Measurements from ENCODE around the gene SDHC.
A peak's percentile ranks its signal among the peaks of the same experiment; 100 is the strongest.
"Not testable (repeated sequence)": the region's sequence is repeated elsewhere in the genome, so short reads cannot be mapped to it uniquely, and the experiment has no call there.

The SDHC gene

GRCh38 chr1:161311595-161312181 is 2.5 kb upstream of the SDHC start:
- no peak for DNase-seq

GRCh38 chr1:161313554-161314200 is 504 bp upstream of the SDHC start:
- no peak for DNase-seq

- DNase-seq: not testable (repeated sequence)
Observed at GRCh38 chr1:161315841-161316674, 1.9 kb downstream of the SDHC start.

- peak in 1 of 5 donors; percentile 16 for DNase-seq
Observed at GRCh38 chr1:161324020-161324419, 9.8 kb downstream of the SDHC start.

- DNase-seq: no peak
Observed at GRCh38 chr1:161330346-161330745, 16.2 kb downstream of the SDHC start.

- no peak for DNase-seq
Observed at GRCh38 chr1:161333166-161333565, 19.0 kb downstream of the SDHC start.

GRCh38 chr1:161335796-161336195 is 21.6 kb downstream of the SDHC start:
- no peak for DNase-seq

- no peak for DNase-seq
Observed at GRCh38 chr1:161342177-161342576, 28.0 kb downstream of the SDHC start.

- no peak for DNase-seq
Observed at GRCh38 chr1:161342821-161343220, 28.6 kb downstream of the SDHC start.

GRCh38 chr1:161350671-161351070 is 36.5 kb downstream of the SDHC start:
- no peak for DNase-seq

- DNase-seq: peak in 1 of 5 donors; percentile 6
Observed at GRCh38 chr1:161351482-161351881, 37.3 kb downstream of the SDHC start.

GRCh38 chr1:161357073-161357472 is 42.9 kb downstream of the SDHC start:
- DNase-seq: no peak

- no peak for DNase-seq
Observed at GRCh38 chr1:161359291-161359690, 45.1 kb downstream of the SDHC start.

- DNase-seq: no peak
Observed at GRCh38 chr1:161364332-161364731, 50.2 kb downstream of the SDHC start.

- DNase-seq: no peak
Observed at GRCh38 chr1:161365207-161365606, 51.0 kb downstream of the SDHC start.

GRCh38 chr1:161367684-161368400 is 53.7 kb downstream of the SDHC start, which contains the start of gene CFAP126:
CFAP126 (minus strand) TSS chr1:161367876; CDS start chr1:161367868, 8 bp downstream.
- DNase-seq: peak; percentile 19 to 52 (median 40)

GRCh38 chr1:161373442-161373841 is 59.3 kb downstream of the SDHC start:
- DNase-seq: no peak

- DNase-seq: no peak
Observed at GRCh38 chr1:161374373-161374772, 60.2 kb downstream of the SDHC start.

GRCh38 chr1:161378014-161378413 is 63.8 kb downstream of the SDHC start:
- DNase-seq: no peak

GRCh38 chr1:161379071-161379470 is 64.9 kb downstream of the SDHC start:
- no peak for DNase-seq

GRCh38 chr1:161381707-161382106 is 67.5 kb downstream of the SDHC start:
- no peak for DNase-seq

GRCh38 chr1:161382214-161383019 is 68.2 kb downstream of the SDHC start:
- DNase-seq: peak in 1 of 5 donors; percentile 55
